Activated naive CD4-positive, alpha-beta T cell treated with anti-CD3 and anti-CD28 coated beads, Interleukin-2, amount 50 U/mL, for 72 hours (primary cell): ENCODE results near the gene ATG9B. TPM values are rescaled to one million over a fixed set of nuclear protein-coding genes. Genes with fewer than 3 reads are reported as not detected.
"Not testable (repeated sequence)": the region's sequence is repeated elsewhere in the genome, so short reads cannot be mapped to it uniquely, and the experiment has no call there.

Source experiments
- ATAC-seq, 2 donors: fragments of 150-1000 bp; cut with Tn5 transposase; 2 replicates each; pipeline ENCODE4 v1.10.0; 2021; ENCODE audit warnings: mild to moderate bottlenecking in 2 of 2, moderate library complexity in 2 of 2
- DNase-seq, 2 donors: peaks; one replicate each; pipeline ENCODE4 v3.0.0; 2021 to 2022; ENCODE audit warnings: low spot score in 2 of 2
- H3K27ac Mint-ChIP-seq, 2 donors: one replicate each; pipeline ENCODE4 v1.8.0; 2022; ENCODE audit warnings: mild to moderate bottlenecking in 2 of 2, mixed read lengths in 2 of 2
- H3K36me3 Mint-ChIP-seq, 2 donors: one replicate each; pipeline ENCODE4 v1.8.0; 2022; ENCODE audit warnings: mixed read lengths in 2 of 2
- H3K9me3 Mint-ChIP-seq, 2 donors: one replicate each; pipeline ENCODE4 v1.8.0; 2022; ENCODE audit warnings: mixed read lengths in 2 of 2
- total RNA-seq, 2 donors: library from RNA; stranded (reverse); gene quantifications; one replicate each; pipeline ENCODE4 v1.2.3, GENCODE V29; 2022

The ATG9B gene
- total RNA-seq, 2 donors from 2014 or later, result 1.1 to 14.9 TPM

DNA sequence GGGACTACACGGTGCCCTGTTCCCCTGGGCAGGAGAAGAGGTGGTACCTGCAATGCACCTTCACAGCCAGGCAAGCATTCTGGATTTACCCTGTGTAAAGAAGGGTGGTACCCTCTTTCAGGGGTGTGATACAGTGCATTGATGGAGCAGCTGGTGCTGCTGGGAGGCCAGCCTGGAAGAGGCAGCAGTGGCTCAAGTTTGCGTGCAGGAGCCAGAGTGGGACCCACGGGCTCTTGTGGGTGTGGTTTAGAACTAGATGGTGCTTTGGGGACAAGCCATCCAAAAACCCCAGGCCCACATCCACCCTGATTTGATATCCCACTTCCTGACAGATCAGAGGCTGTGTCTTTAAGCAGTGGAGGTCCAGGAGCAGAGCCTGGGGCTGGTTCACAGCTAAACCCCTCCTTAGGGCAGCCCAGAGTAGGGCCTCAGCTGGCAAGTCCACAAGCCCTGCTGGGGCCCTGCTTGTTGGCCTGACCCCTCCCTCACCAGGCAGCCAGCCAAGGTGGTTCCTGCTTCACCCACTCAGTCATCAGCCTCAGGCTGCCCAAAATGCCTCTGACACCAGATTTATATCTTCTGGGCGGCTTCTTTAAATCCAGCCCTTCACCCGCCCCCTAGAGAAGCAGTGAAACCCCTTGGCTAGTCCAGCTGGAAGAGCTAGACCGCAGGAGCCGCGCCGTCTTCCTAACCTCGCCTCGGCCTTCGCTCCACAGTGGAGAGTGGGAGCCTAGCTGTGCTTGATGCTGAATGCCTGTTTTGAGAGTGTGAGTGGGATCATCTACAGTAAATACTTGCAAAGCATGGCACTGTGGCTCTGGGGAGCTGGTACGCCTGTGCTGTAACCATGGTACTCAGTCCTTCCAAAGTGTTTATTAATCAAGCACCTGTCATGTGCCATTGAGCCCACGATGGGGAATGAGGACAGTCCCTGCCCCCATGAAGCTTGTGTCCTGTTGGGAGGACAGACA, 22.6 kb upstream of the ATG9B start:
- Mint-ChIP-seq H3K27ac (no peak overlapping the region), H3K36me3 (no peaks in the 10 kb centered on the region), H3K9me3 (no peaks in the 10 kb centered on the region)
- ATAC-seq (no peak), DNase-seq (no peak)

DNA sequence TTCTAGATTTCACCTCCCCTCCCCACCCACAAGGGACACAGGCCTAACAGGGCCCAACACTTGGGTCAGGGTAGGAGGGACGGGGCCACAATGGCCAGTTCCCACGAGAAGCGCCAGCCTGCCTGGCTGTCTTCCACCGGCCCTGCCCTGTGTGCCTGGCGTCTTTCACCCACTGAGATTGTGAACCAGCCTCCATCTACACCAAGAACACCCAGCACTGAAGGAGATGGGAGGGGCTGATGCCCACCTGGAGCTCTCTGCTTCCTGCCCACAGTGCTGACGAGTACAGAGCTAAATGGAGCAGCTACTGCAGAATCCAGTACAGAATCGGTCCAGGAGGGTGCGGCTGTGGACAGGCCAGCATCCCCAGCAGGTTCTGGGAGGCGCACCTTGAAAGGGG, 21.7 kb upstream of the ATG9B start:
- Mint-ChIP-seq H3K36me3 (no peaks in the 10 kb centered on the region), H3K9me3 (no peaks in the 10 kb centered on the region), H3K27ac (no peak overlapping the region)
- DNase-seq, result no peak
- no peak for ATAC-seq

DNA sequence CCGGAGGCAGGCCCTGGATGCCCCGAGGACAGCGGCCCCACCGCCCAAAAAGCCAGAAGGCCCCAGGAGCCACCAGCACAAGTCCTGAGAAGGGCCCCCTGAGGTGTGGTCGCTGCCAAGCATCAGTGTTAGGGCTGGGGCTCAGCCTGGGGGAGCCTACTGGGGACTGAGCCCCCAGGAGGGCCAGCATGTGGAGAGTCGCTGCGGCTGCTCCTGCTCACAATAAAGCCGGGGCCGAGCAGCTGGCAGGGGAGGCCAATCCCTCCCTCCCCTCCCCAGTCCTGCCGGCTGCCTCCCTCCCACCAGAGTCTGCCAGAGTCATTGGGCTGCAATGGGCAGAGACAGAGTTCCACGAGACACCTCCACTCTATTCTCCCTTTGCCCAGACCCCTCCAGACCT, 21.0 kb upstream of the ATG9B start:
- Mint-ChIP-seq H3K36me3 (no peaks in the 10 kb centered on the region), H3K27ac (no peak overlapping the region)
- ATAC-seq, result no peak

DNA sequence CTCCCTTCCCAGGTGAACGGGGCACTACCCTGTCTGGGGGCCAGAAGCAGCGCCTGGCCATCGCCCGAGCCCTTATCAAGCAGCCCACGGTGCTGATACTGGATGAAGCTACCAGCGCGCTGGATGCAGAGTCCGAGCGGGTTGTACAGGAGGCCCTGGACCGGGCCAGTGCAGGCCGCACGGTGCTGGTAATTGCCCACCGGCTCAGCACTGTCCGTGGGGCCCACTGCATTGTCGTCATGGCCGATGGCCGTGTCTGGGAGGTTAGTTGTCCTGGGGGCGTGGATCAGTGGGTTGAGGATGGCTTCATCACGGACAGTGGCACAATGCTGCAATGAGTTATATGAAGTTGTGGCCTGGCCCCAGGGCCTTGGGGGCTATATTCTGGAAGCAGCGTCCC, 19.7 kb upstream of the ATG9B start:
- no peaks in the 10 kb centered on the region for H3K9me3 Mint-ChIP-seq
- ATAC-seq (no peak), DNase-seq (no peak)
- H3K27ac Mint-ChIP-seq, result no peak overlapping the region
- no peaks in the 10 kb centered on the region for H3K36me3 Mint-ChIP-seq

More for the DNA sequence above, 21.0 kb upstream of the ATG9B start:
- no peak for DNase-seq
- H3K9me3 Mint-ChIP-seq, result no peaks in the 10 kb centered on the region

DNA sequence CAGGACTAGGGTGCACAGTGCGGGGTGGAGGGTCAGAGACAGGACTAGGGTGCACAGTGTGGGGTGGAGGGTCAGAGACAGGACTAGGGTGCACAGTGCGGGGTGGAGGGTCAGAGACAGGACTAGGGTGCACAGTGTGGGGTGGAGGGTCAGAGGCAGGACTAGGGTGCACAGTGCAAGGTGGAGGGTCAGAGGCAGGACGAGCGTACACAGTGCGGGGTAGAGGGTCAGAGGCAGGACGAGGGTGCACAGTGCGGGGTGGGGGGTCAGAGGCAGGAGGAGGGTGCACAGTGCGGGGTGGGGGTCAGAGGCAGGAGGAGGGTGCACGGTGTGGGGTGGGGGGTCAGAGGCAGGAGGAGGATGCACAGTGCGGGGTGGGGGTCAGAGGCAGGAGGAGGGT, 19.2 kb upstream of the ATG9B start:
- not testable (repeated sequence) for H3K27ac Mint-ChIP-seq, H3K9me3 Mint-ChIP-seq, ATAC-seq, DNase-seq, H3K36me3 Mint-ChIP-seq

DNA sequence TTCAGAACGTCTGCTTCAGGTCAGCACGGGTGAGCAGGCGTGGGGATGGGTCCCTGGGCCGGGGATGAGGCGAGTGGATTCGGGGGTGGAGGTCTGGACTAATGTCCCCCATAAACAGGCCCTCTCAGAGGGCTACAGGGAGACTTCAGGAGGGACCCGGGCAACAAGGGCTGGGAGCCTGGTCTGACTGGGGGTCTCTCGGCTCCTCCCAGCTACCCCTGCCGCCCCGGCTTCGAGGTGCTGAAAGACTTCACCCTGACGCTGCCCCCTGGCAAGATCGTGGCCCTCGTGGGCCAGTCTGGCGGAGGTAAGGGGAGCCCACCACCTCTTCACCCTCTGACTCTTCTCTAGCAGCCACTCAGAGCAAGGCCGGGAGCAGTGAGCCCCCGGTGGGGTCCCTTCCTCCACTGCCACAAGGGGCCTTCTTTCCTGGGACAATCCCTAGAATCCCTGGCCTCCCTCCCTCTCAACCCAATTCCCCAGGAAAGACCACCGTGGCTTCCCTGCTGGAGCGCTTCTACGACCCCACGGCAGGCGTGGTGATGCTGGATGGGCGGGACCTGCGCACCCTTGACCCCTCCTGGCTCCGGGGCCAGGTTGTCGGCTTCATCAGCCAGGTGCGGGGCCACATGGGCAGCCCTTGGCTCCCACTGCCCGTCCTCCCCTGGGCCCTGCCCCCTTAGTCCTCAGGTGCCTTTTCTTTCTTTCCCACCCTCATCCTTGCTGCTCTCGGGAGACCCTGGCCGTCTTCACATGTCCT, 16.5 kb upstream of the ATG9B start:
- H3K36me3 Mint-ChIP-seq, result no peaks in the 10 kb centered on the region
- ATAC-seq, result no peak
- H3K9me3 Mint-ChIP-seq, result no peaks in the 10 kb centered on the region
- H3K27ac Mint-ChIP-seq, result peak overlapping the region in 1 of 2 donors; percentile 85
- DNase-seq, result no peak

DNA sequence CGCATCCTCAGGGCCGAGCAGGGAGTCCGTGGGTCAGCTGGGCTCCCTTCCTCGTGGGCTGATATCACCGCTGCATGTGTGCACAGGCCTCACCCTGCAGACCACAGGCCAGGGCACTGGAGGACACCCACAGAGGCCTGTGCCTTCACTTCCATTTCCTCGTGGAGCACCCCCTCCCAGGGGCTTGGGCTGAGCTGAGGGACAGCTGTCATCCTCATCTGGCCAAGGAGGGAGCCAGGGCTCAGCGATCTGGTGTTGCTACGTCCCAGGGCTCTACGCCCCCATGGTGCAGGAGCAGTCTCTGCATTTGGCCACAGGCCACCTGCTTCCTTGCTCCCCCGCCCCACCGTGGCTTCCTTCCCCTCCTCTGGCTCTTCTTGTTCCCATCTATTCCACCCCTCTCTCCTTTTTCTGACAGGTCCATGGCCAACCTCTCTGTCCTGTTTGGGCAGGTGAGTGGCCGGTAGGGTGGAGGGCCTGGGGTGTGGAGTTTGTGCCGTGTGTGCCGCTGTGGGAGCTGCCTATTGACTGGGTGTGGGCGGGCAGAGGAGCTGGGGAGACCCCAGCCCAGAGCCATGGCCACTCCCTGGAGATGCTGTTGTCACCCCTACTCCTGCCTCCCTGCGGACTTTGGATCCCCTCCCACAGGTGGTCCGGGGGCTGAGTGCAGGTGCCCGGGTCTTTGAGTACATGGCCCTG, 15.7 kb upstream of the ATG9B start:
- no peak for DNase-seq
- Mint-ChIP-seq H3K27ac (peak overlapping the region; percentile 85 to 96), H3K9me3 (no peaks in the 10 kb centered on the region), H3K36me3 (no peaks in the 10 kb centered on the region)
- peak; percentile 0 to 1 for ATAC-seq

DNA sequence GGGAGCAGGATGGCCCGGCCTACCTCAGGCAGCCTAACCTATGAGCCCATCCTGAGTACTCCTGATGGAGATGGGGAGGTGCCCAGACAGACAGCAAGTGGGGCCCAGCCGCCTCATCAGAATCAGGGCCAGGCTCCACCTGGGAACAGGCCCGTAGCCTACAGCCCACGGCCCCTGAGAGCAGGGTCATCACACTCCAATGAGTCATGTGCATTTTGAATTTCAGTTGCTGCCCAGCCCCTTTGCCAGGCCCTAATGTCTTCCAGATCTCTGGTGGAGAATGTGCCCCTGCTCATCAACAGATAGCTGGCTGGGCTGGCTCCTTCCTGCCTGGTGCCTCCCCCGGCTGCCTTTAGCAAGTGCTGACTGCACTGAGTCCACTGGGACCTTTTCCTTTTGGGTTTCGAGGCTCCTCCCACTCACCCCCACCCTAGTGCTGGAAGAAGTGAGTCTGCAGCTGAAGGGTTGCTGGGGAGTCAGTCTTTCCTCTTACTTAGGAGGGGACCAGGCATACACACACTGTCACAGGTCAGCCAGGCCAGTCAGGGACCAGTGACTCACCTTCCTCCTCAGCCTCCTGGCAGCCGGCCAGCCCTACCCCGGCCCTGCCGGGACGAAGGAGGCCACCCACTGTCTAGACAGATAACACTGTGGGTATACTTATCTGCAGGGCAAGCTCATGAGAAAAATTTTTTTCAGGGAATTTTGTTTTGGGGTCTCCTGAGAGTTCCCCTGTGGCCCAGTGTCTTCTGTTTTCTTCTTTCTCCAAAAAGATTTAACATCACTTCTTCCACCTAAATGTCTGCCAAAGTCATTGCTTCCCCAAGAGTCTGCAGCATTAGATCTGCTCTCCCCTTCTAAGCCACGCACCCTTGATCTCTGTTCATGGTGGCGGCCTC, 14.9 kb upstream of the ATG9B start:
- Mint-ChIP-seq H3K9me3 (no peaks in the 10 kb centered on the region), H3K27ac (peak overlapping the region; percentile 85 to 97), H3K36me3 (no peaks in the 10 kb centered on the region)
- DNase-seq, result peak; percentile 68 to 95
- peak; percentile 96 for ATAC-seq

DNA sequence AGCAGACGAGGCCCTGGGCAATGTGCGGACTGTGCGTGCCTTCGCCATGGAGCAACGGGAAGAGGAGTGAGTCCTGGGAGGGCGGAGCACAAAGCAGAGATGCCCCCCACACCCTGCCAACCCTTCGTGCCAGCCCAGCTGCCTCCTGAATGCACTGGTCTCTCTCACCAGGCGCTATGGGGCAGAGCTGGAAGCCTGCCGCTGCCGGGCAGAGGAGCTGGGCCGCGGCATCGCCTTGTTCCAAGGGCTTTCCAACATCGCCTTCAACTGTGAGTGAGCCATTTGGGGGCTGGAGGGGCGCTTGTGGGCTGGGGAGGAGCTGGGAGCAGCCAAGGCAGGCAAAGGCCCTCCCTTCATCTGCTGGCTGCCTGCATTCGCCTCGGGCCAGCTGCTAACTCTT, 11.6 kb upstream of the ATG9B start:
- H3K36me3 Mint-ChIP-seq, result no peaks in the 10 kb centered on the region

DNA sequence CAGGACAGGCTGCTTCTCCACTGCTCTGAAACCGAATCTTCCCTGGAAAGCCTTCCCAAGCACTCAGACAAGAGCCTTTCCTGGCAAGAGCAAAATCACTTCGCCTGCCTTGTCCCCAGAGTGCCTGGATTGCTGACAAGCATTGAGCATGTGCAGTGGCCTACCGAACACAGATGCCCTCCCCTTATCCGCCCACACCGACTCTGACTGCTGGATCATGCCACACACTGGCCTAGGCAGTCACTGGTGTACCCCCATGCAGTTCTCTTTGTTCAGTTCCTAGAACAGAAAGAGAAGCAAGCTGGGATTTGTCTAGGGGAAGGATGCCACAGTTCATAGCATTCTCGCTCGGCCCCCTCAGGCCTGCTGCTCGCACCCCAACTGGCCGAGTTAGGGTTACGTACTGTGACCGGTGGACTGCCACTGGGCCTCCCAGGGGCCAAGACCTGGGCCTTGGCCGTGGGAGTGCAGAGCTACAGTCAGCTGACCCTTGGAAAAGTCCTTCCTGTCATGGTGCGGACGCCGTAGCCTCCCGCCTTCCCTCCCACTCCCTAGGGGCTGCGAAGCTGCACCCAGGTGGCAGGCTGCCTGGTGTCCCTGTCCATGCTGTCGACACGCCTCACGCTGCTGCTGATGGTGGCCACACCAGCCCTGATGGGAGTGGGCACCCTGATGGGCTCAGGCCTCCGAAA, 10.9 kb upstream of the ATG9B start:
- Mint-ChIP-seq H3K9me3 (no peaks in the 10 kb centered on the region), H3K36me3 (no peaks in the 10 kb centered on the region), H3K27ac (peak overlapping the region in 1 of 2 donors; percentile 76)
- no peak for ATAC-seq
- DNase-seq, result no peak

More for the DNA sequence above, 11.6 kb upstream of the ATG9B start:
- ATAC-seq (no peak), DNase-seq (no peak)
- H3K27ac Mint-ChIP-seq, result peak overlapping the region in 1 of 2 donors; percentile 76
- H3K9me3 Mint-ChIP-seq, result no peaks in the 10 kb centered on the region

DNA sequence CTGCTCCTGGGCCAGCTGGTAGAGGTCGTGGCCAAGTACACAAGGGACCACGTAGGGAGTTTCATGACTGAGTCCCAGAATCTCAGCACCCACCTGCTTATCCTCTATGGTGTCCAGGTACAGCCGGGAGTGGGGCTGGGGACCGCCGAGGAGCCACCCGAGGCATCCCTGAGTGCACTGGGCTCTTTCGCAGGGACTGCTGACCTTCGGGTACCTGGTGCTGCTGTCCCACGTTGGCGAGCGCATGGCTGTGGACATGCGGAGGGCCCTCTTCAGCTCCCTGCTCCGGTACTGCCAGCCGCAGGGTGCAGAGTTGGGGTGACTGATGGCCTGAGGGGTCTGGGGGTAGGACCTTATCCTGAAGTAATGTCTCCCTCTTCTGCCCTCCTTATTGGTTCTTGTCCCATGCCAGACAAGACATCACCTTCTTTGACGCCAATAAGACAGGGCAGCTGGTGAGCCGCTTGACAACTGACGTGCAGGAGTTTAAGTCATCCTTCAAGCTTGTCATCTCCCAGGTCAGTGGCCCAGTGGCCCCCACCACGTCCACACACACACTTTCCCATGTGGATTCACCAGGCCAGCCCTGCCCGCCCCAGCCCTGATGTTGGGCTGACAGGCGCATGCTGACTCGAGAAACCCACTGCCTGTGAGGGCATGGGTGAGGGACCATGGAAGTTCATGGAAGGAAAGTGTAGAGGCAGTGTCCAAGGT, 10.2 kb upstream of the ATG9B start:
- Mint-ChIP-seq H3K36me3 (no peaks in the 10 kb centered on the region), H3K9me3 (no peaks in the 10 kb centered on the region)

DNA sequence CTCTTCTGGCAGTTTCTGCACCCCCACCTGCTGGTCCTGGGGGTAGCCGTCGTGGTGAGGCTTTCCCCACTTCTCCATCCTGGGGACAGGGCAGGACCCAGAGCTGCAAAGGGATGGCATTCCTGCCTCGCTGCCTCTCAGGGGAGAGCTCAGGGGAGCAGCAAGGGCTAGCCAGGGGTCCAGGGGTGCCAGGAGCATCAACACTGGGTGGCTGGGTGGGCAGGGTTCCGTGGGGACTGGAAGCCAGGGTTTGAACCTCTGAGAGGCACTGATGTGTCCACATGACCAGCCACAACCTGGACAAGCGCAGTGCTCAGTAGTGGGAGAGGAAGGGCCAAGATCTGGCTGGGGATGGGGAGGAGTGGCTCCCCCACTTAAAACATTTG, 9.6 kb upstream of the ATG9B start:
- ATAC-seq (no peak), DNase-seq (no peak)
- Mint-ChIP-seq H3K9me3 (no peaks in the 10 kb centered on the region), H3K27ac (no peak overlapping the region), H3K36me3 (peaks cover 1 to 2% of the 10 kb centered on the region in 2 donors)

More for the DNA sequence above, 10.2 kb upstream of the ATG9B start:
- H3K27ac Mint-ChIP-seq, result no peak overlapping the region
- no peak for ATAC-seq
- DNase-seq, result no peak

DNA sequence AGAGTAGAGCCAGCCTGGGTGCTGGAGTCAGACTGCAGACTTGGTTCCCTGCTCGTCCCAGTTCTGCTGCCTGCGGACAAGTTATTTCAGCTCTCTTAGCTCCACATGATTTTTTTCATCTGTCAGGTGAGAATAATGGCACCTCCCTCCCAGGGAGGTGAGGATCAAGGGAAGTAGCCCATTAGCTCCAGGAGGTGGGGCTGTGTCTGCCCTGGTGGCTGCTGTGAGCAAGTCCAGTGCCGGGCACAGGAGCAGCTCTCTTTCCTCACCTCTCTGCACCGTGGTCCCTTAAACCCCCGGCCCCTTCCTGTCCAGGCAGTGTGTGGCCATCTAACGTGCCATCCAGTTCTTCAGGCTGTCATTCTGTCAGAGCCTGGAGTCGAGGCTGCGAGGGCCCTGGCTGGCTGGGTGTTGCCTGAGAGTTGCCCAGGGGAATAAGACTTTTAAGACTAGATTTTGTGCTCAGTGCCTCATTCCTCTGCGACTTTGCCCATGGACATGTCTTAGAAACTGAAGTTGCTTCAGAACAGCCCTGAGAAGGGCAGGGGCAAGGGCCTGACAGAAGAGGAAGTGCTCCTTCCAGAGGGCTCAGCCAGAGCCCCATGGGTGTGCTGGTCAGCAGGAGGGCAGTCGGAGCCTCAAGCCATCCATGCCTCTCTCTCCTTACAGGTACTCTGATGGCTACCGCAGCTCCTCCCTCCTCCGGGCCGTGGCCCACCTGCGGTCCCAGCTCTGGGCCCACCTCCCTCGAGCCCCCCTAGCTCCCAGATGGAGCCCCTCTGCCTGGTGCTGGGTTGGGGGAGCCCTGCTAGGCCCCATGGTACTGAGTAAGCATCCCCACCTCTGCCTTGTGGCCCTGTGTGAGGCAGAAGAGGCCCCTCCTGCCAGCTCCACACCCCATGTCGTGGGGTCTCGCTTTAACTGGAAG, 8.9 kb upstream of the ATG9B start:
- peaks cover 6 to 7% of the 10 kb centered on the region in 2 donors for H3K36me3 Mint-ChIP-seq
- no peak for ATAC-seq
- H3K9me3 Mint-ChIP-seq, result no peaks in the 10 kb centered on the region
- H3K27ac Mint-ChIP-seq, result peak overlapping the region in 1 of 2 donors; percentile 36
- DNase-seq, result no peak

DNA sequence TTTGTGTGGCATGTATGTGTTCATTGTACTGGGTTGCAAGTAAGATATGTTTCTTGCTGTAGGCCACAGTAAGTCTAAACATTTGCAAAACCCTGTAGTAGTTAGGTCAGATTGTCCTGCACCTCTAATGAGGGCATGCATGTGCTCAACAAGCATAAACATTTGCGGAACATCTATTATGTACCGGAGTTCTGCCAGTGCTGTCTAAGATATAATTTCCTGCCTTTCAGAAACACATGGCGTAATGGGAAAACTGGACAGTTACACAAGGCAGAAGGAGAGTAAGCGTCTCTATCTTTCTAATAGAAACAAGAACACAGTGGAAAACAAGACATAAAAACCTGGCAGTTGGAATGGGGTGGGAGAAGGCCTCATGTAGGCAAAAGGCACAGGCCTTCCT, 6.7 kb upstream of the ATG9B start:
- no peak overlapping the region for H3K27ac Mint-ChIP-seq
- ATAC-seq, result no peak
- no peaks in the 10 kb centered on the region for H3K9me3 Mint-ChIP-seq
- peaks cover 6 to 7% of the 10 kb centered on the region in 2 donors for H3K36me3 Mint-ChIP-seq
- DNase-seq, result no peak
